H1 (cell line): Measurements from ENCODE around the gene GSK3B. TPM values are rescaled to one million over a fixed set of nuclear protein-coding genes. Genes with fewer than 3 reads are reported as not detected.

Source experiments
- CHD2 ChIP-seq: IDR thresholded peaks from 2 replicates; pipeline ENCODE4 v1.6.1; 2012; ENCODE audit warnings: low read length, improper control_type of control experiment
- CHD7 ChIP-seq: fragments of 300-600 bp; sonication (generic); IDR thresholded peaks from 2 replicates; pipeline ENCODE4 v1.7.1; 2012; ENCODE audit warnings: low read length, moderate library complexity, mild to moderate bottlenecking, inconsistent platforms; ENCODE audit not compliant: insufficient replicate concordance
- EP300 ChIP-seq, 2 experiments: IDR thresholded peaks; 1 replicate in 1 of 2; 2 replicates in 1 of 2; pipeline ENCODE4 v1.6.1; 2011 to 2012; ENCODE audit warnings: low read depth in 2 of 2, low read length in 2 of 2, mild to moderate bottlenecking in 2 of 2, borderline replicate concordance in 1 of 2, inconsistent platforms in 1 of 2, moderate library complexity in 1 of 2
- JUN ChIP-seq: IDR thresholded peaks from 2 replicates; pipeline ENCODE4 v1.6.1; 2011; ENCODE audit warnings: low read depth, mild to moderate bottlenecking, improper control_type of control experiment, low read length
- TCF12 ChIP-seq: IDR thresholded peaks from 2 replicates; pipeline ENCODE4 v1.6.1; 2011; ENCODE audit warnings: low read depth, mild to moderate bottlenecking, low read length
- polyA plus RNA-seq, 7 experiments: library from polyadenylated mRNA; depleted of rRNA in 3 of 7; stranded (reverse) in 5 of 7; unstranded in 2 of 7; fragments of >200 nt in 5 of 7; fragments of 200-250 nt in 2 of 7; gene quantifications; 1 replicate in 5 of 7; 2 replicates in 1 of 7; 4 replicates in 1 of 7; pipeline versions ENCODE4 v1.2.1 to v1.2.3, GENCODE V29; 2011 to 2013; ENCODE audit warnings: missing spikeins in 2 of 7, mixed read lengths in 2 of 7
- total RNA-seq: library from RNA; stranded (reverse); fragmentation: NEBNext Ultra II Directional; extraction: Animal tissue kit (Norgen Biotek cat#: 25700); gene quantifications from 2 replicates; pipeline ENCODE4 v1.2.1, GENCODE V29; 2021

GSK3B gene
- total and polyA plus RNA-seq, 2 of the 8 experiments (the other 6 are each of a cell fraction or from before 2014, with no cell fraction given), result 24.2 to 50.7 TPM

DNA sequence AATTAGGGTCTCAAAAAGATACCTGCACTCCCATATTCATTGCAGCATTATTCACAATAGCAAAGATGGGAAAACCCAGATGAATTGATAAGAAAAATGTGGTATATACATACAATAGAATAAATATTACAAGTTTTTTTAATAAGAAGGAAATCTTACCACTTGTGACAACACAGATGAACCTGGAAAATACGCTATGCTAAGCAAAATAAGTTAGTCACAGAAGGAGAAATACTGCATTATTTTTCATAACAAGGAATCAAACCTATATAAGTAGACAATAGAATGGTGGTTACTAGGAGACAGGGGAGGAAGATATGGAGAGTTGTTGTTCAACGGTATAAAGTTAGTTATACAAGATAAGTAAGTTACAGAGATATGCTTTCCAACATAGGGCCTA lies 130.0 kb downstream of the GSK3B start (continued):
- TF ChIP-seq CHD7 (no peak), JUN (no peak), CHD2 (no peak), EP300 (IDR thresholded peaks at IDR 0.05; ENCODE audit: borderline replicate concordance in 1 of 2, low read depth in 2 of 2, low read length in 2 of 2) (no peak), TCF12 (no peak)
- TF ChIP-seq, all 59 proteins: peak for 0
